IMR-90 (cell line): ENCODE results near the gene RPL23. TPM values are rescaled to one million over a fixed set of nuclear protein-coding genes. Genes with fewer than 3 reads are reported as not detected.

Experiments
- ATAC-seq: fragments of 200-7000 bp; cut with Tn5 transposase; 2 replicates; pipeline ENCODE4 v1.9.1; 2020; ENCODE audit warnings: low read depth, mild to moderate bottlenecking, moderate library complexity
- BruUV-seq: library from RNA; stranded (reverse); fragments of 400-500 nt; replicated peaks from 2 replicates; lab custom pipeline; 2021; lab: Mats Ljungman, UMichigan
- CTCF ChIA-PET: fragments of 300-600 bp; formaldehyde crosslinking; extraction: SDS; loops from one replicate; lab custom pipeline; 2021; ENCODE audit warnings: antibody characterized with exemption; lab: Yijun Ruan, JAX
- POLR2A ChIA-PET: fragments of 300-600 bp; sonication (Branson Sonifier 250); formaldehyde crosslinking; loops from one replicate; lab custom pipeline; 2022; ENCODE audit warnings: antibody characterized with exemption; ENCODE audit not compliant: unreplicated experiment; lab: Charles Lee
- DNase-seq: peaks from one replicate; pipeline ENCODE4 v3.0.0; 2013
- H2AFZ ChIP-seq: replicated peaks from 2 replicates; pipeline ENCODE3; 2013; ENCODE audit warnings: low read length, mild to moderate bottlenecking; ENCODE audit not compliant: poor library complexity
- H2AK5ac ChIP-seq: 2 replicates; pipeline ENCODE4 v1.6.1; 2013; ENCODE audit warnings: low read depth, low read length, inconsistent platforms
- H2AK9ac ChIP-seq: replicated peaks from 2 replicates; pipeline ENCODE3; 2013; ENCODE audit warnings: mild to moderate bottlenecking, low read depth, low read length, moderate library complexity; ENCODE audit not compliant: poor library complexity
- H2BK120ac ChIP-seq: 2 replicates; pipeline ENCODE4 v1.6.1; 2013; ENCODE audit warnings: low read depth, low read length, inconsistent platforms
- H2BK15ac ChIP-seq: 3 replicates; pipeline ENCODE4 v1.6.1; 2013; ENCODE audit warnings: low read depth, low read length, inconsistent platforms
- H2BK20ac ChIP-seq: 2 replicates; pipeline ENCODE4 v1.6.1; 2013; ENCODE audit warnings: low read depth, mild to moderate bottlenecking, inconsistent platforms, low read length, moderate library complexity
- H2BK5ac ChIP-seq: 2 replicates; pipeline ENCODE4 v1.6.1; 2013; ENCODE audit warnings: mild to moderate bottlenecking, low read depth, low read length, inconsistent platforms; ENCODE audit not compliant: poor library complexity, severe bottlenecking
- H3K14ac ChIP-seq: replicated peaks from 2 replicates; pipeline ENCODE4 v1.6.1; 2013; ENCODE audit warnings: low read depth, low read length, inconsistent platforms
- H3K18ac ChIP-seq: 2 replicates; pipeline ENCODE4 v1.6.1; 2013; ENCODE audit warnings: low read depth, low read length, control low read depth
- H3K23ac ChIP-seq: 2 replicates; pipeline ENCODE4 v1.6.1; 2013; ENCODE audit warnings: low read depth, low read length, inconsistent platforms
- H3K27ac ChIP-seq: 2 replicates; pipeline ENCODE4 v1.5.1; 2013; ENCODE audit warnings: mild to moderate bottlenecking, control low read depth, low read length; ENCODE audit not compliant: insufficient read depth
- H3K27me3 ChIP-seq: 2 replicates; pipeline ENCODE4 v1.6.1; 2013; ENCODE audit warnings: low read length; ENCODE audit not compliant: control insufficient read depth, insufficient read depth
- H3K36me3 ChIP-seq: 2 replicates; pipeline ENCODE4 v1.6.1; 2013; ENCODE audit warnings: low read length, mixed read lengths; ENCODE audit not compliant: control insufficient read depth, insufficient read depth
- H3K4ac ChIP-seq: 2 replicates; pipeline ENCODE4 v1.6.1; 2013; ENCODE audit warnings: low read depth, low read length, inconsistent platforms
- H3K4me1 ChIP-seq: 2 replicates; pipeline ENCODE4 v1.6.1; 2013; ENCODE audit warnings: low read length, mixed read lengths; ENCODE audit not compliant: control insufficient read depth, insufficient read depth
- H3K4me2 ChIP-seq: 2 replicates; pipeline ENCODE4 v1.6.1; 2013; ENCODE audit warnings: low read depth, mild to moderate bottlenecking, control low read depth, low read length, moderate library complexity
- H3K4me3 ChIP-seq: 2 replicates; pipeline ENCODE4 v1.5.1; 2013; ENCODE audit warnings: low read depth, mild to moderate bottlenecking, control low read depth, low read length, moderate library complexity; ENCODE audit not compliant: insufficient read depth
- H3K56ac ChIP-seq: 2 replicates; pipeline ENCODE4 v1.6.1; 2013; ENCODE audit warnings: low read length, inconsistent platforms; ENCODE audit not compliant: insufficient read depth; ENCODE audit errors: extremely low read depth
- H3K79me1 ChIP-seq, 2 experiments: 2 replicates each; pipeline ENCODE4 v1.6.1; 2013; ENCODE audit warnings: low read length in 2 of 2, inconsistent platforms in 1 of 2, low read depth in 1 of 2
- H3K9ac ChIP-seq: 2 replicates; pipeline ENCODE4 v1.6.1; 2013; ENCODE audit warnings: low read depth, low read length, control low read depth
- H3K9me1 ChIP-seq: 2 replicates; pipeline ENCODE4 v1.6.1; 2013; ENCODE audit warnings: low read length, inconsistent platforms; ENCODE audit not compliant: insufficient read depth
- H3K9me3 ChIP-seq: 2 replicates; pipeline ENCODE4 v1.6.1; 2013; ENCODE audit warnings: low read length; ENCODE audit not compliant: control insufficient read depth, insufficient read depth
- H4K20me1 ChIP-seq: 2 replicates; pipeline ENCODE4 v1.6.1; 2013; ENCODE audit warnings: low read length, inconsistent platforms; ENCODE audit not compliant: insufficient read depth
- H4K5ac ChIP-seq: 2 replicates; pipeline ENCODE4 v1.6.1; 2013; ENCODE audit warnings: mild to moderate bottlenecking, low read depth, low read length, control low read depth
- H4K8ac ChIP-seq, 2 experiments: 2 replicates each; pipeline ENCODE4 v1.6.1; 2013; ENCODE audit warnings: low read depth in 2 of 2, low read length in 2 of 2, control low read depth in 1 of 2, inconsistent platforms in 1 of 2
- H4K91ac ChIP-seq: 2 replicates; pipeline ENCODE4 v1.6.1; 2013; ENCODE audit warnings: low read depth, low read length, inconsistent platforms; ENCODE audit not compliant: insufficient read depth
- BHLHE40 ChIP-seq: fragments of 150-350 bp; IDR thresholded peaks from 2 replicates; pipeline ENCODE4 v1.6.1; 2016; ENCODE audit warnings: mild to moderate bottlenecking, low read depth, low read length
- CEBPB ChIP-seq: IDR thresholded peaks from 2 replicates; pipeline ENCODE4 v1.6.1; 2012; ENCODE audit warnings: low read depth, low read length, improper control_type of control experiment
- CHD1 ChIP-seq: IDR thresholded peaks from 2 replicates; pipeline ENCODE4 v1.6.1; 2012; ENCODE audit warnings: low read depth, low read length, improper control_type of control experiment
- CTCF ChIP-seq: conservative IDR thresholded peaks from 2 replicates; pipeline ENCODE4 v1.5.1; 2012; ENCODE audit warnings: mild to moderate bottlenecking, low read depth, low read length, improper control_type of control experiment
- MAFK ChIP-seq: IDR thresholded peaks from 2 replicates; pipeline ENCODE4 v1.6.1; 2012; ENCODE audit warnings: low read depth, low read length, improper control_type of control experiment
- MAZ ChIP-seq: IDR thresholded peaks from 2 replicates; pipeline ENCODE4 v1.6.1; 2012; ENCODE audit warnings: low read depth, mild to moderate bottlenecking, low read length, improper control_type of control experiment, moderate library complexity, borderline replicate concordance
- NFE2L2 ChIP-seq: fragments of 150-350 bp; IDR thresholded peaks from 2 replicates; pipeline ENCODE4 v1.6.1; 2016; ENCODE audit warnings: low read depth, mild to moderate bottlenecking, low read length
- RAD21 ChIP-seq: IDR thresholded peaks from 2 replicates; pipeline ENCODE4 v1.6.1; 2012; ENCODE audit warnings: low read length, improper control_type of control experiment
- RCOR1 ChIP-seq: IDR thresholded peaks from 2 replicates; pipeline ENCODE4 v1.6.1; 2012; ENCODE audit warnings: mild to moderate bottlenecking, low read length, improper control_type of control experiment; ENCODE audit not compliant: insufficient replicate concordance
- RFX5 ChIP-seq: IDR thresholded peaks from 2 replicates; pipeline ENCODE4 v1.8.0; 2012; ENCODE audit warnings: low read depth, mild to moderate bottlenecking, low read length, moderate library complexity
- SMC3 ChIP-seq: fragments of 150-350 bp; IDR thresholded peaks from 2 replicates; pipeline ENCODE4 v1.6.1; 2016; ENCODE audit warnings: low read depth, mild to moderate bottlenecking, antibody characterized with exemption, low read length, moderate library complexity
- USF2 ChIP-seq: fragments of 150-350 bp; IDR thresholded peaks from 2 replicates; pipeline ENCODE4 v1.6.1; 2017; ENCODE audit warnings: mild to moderate bottlenecking, antibody characterized with exemption, low read length, low read depth
- WGBS, 2 experiments: methylation state at CpG; one replicate each; pipeline versions ENCODE4 v1.1.5 to v1.1.7; 2013; ENCODE audit warnings: missing lambda C conversion rate in 2 of 2; ENCODE audit not compliant: insufficient read length in 1 of 2; ENCODE audit errors: extremely low coverage in 2 of 2; 5-methylcytosine and 5-hydroxymethylcytosine counted together
- dilution Hi-C: fragments of 300-500 bp; cut with HindIII; formaldehyde crosslinking; loops from one replicate; pipeline ENCODE4 v1.14.3; 2018; ENCODE audit warnings: low sequenced_read_pairs; ENCODE audit not compliant: unreplicated experiment
- in situ Hi-C: fragments of 300-500 bp; cut with MboI; formaldehyde crosslinking; loops from 3 replicates; pipeline ENCODE4 v1.14.3; 2019; ENCODE audit warnings: low sequenced_read_pairs, inconsistent platforms, mixed read lengths
- intact Hi-C: fragments of 100-400 bp; cut with micrococcal nuclease; formaldehyde crosslinking; loops from 2 replicates; pipeline ENCODE4 v1.10.0; 2022
- polyA plus RNA-seq, 3 experiments: library from polyadenylated mRNA; depleted of rRNA; stranded (reverse); fragments of >200 nt; gene quantifications; 2 replicates each; pipeline ENCODE4 v1.2.3, GENCODE V29; 2012; ENCODE audit warnings: low replicate concordance in 1 of 3
- total RNA-seq: library from RNA; depleted of rRNA; stranded (reverse); fragments of >200 nt; gene quantifications from 2 replicates; pipeline ENCODE4 v1.2.3, GENCODE V29; 2012
- TF ChIP-seq, protein P1 (sequence below): fragments of 150-350 bp; IDR thresholded peaks from 2 replicates; pipeline ENCODE4 v1.6.1; 2016; ENCODE audit warnings: low read depth, mild to moderate bottlenecking, low read length, moderate library complexity, borderline replicate concordance

RPL23 gene
- total and polyA plus RNA-seq, 2 of the 4 experiments (the other 2 are of a cell fraction) = 1,170 to 2,308 TPM

GRCh38 chr17:38877130-38877851, 23.8 kb upstream of the RPL23 start:
- H3K18ac ChIP-seq = no peak overlapping the region
- peaks cover 0 to 83% of the 10 kb centered on the region in 2 experiments; a peak in 2 of 4 replicates for H3K79me1 ChIP-seq
- H2BK15ac ChIP-seq = no peak overlapping the region
- H3K9ac ChIP-seq = no peak overlapping the region
- no peak overlapping the region for H2BK120ac ChIP-seq
- no peaks in the 10 kb centered on the region for H3K9me3 ChIP-seq
- H4K8ac ChIP-seq = no peak overlapping the region
- H3K9me1 ChIP-seq = peaks cover 49% of the 10 kb centered on the region
- H2BK20ac ChIP-seq = no peak overlapping the region
- TF ChIP-seq RCOR1 = no peak
- no peak for TF ChIP-seq NFE2L2
- TF ChIP-seq RFX5 = no peak
- no peak for TF ChIP-seq RAD21
- TF ChIP-seq USF2 = no peak
- TF ChIP-seq SMC3 = no peak
- TF ChIP-seq, protein P1, sequence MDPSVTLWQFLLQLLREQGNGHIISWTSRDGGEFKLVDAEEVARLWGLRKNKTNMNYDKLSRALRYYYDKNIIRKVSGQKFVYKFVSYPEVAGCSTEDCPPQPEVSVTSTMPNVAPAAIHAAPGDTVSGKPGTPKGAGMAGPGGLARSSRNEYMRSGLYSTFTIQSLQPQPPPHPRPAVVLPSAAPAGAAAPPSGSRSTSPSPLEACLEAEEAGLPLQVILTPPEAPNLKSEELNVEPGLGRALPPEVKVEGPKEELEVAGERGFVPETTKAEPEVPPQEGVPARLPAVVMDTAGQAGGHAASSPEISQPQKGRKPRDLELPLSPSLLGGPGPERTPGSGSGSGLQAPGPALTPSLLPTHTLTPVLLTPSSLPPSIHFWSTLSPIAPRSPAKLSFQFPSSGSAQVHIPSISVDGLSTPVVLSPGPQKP = no peak
- no peak for TF ChIP-seq CTCF
- TF ChIP-seq BHLHE40 = no peak
- no peak for TF ChIP-seq CHD1
- no peak for TF ChIP-seq MAZ
- TF ChIP-seq MAFK = no peak
- no peak for TF ChIP-seq CEBPB
- intact Hi-C loops = no loop called here
- no peak overlapping the region for H4K5ac ChIP-seq
- H3K4me2 ChIP-seq = no peak overlapping the region
- peaks cover 100% of the 10 kb centered on the region for H4K20me1 ChIP-seq
- H2BK5ac ChIP-seq = peak overlapping the region; percentile 35
- ChIA-PET CTCF (interaction anchor here (0.6 to 0.9 kb wide), 2 partner anchors 106 to 276 kb away, joined by 3 to 4 read pairs; no protein-coding TSS in a partner anchor), POLR2A (interaction anchor here (0.7 to 0.9 kb wide), 2 partner anchors 8 to 16 kb away, joined by 3 to 4 read pairs; no protein-coding TSS in a partner anchor)
- no peak overlapping the region for H3K4me3 ChIP-seq
- H3K14ac ChIP-seq = no peak overlapping the region
- WGBS, 2 experiments = no CpG with 5 or more reads among the region's 7 CpGs
- H2AK5ac ChIP-seq = no peak overlapping the region; the same call in 1 of the 2 replicates
- H3K56ac ChIP-seq = no peak overlapping the region
- no peaks in the 10 kb centered on the region for H3K27me3 ChIP-seq
- no peak overlapping the region for H2AFZ ChIP-seq
- no TSS peak for BruUV-seq
- dilution Hi-C loops = no loop called here
- peak overlapping the region; percentile 19 for H2AK9ac ChIP-seq
- ATAC-seq = no peak
- DNase-seq = no peak
- peaks cover 66% of the 10 kb centered on the region for H3K4me1 ChIP-seq
- peak overlapping the region; percentile 44; the same call in 1 of the 2 replicates for H3K23ac ChIP-seq
- H4K91ac ChIP-seq = no peak overlapping the region
- H3K4ac ChIP-seq = no peak overlapping the region; the same call in 1 of the 2 replicates
- in situ Hi-C loops = no loop called here
- H3K27ac ChIP-seq = peak overlapping the region; percentile 25
- H3K36me3 ChIP-seq = peaks cover 64% of the 10 kb centered on the region
